Neural progenitor cell (in vitro differentiated cells): ENCODE results near the gene ZAP70.

Experiments used
- EZH2 ChIP-seq: fragments of 200-600 bp; sonication (generic); IDR thresholded peaks from 2 replicates; pipeline ENCODE4 v1.6.1; 2017; ENCODE audit warnings: antibody characterized with exemption, mild to moderate bottlenecking, moderate library complexity
- TF ChIP-seq, protein P1 (sequence below): fragments of 200-600 bp; sonication (generic); IDR thresholded peaks from 2 replicates; pipeline ENCODE4 v1.5.1; 2017; ENCODE audit warnings: antibody characterized with exemption, mild to moderate bottlenecking

DNA sequence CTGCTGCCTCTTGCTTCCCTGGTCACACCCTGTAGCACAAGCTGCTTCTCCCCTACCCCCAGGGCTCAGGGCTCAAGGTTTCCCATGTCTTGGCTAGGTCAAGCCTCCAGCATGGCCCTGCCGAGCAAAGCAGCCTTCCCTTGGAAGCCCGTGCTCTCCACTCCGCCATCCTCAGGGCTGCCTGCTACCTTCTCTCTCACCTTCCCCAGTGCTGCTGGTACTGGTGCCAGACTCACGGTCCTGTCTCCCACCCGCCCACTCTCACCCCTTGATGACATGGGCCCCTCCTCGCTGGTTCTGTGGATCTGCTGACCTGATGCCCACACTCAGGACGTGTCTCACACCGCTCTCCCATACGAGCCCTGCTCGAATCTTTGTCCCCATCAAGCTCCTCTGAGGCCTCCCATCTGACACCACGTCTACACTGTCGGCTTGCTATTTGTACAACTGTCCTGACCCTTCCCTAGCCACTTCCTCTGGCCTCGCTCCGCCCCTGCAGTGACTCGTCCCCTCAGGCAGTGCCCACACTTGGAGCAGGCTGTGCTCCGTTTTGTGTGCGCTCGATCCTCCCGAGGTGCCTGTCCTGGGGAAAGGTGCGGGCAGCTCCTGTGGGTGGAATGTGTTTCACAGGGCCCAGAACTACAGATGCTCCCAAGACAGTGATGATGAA lies 49.9 kb downstream of the ZAP70 start:
- TF ChIP-seq, protein P1, sequence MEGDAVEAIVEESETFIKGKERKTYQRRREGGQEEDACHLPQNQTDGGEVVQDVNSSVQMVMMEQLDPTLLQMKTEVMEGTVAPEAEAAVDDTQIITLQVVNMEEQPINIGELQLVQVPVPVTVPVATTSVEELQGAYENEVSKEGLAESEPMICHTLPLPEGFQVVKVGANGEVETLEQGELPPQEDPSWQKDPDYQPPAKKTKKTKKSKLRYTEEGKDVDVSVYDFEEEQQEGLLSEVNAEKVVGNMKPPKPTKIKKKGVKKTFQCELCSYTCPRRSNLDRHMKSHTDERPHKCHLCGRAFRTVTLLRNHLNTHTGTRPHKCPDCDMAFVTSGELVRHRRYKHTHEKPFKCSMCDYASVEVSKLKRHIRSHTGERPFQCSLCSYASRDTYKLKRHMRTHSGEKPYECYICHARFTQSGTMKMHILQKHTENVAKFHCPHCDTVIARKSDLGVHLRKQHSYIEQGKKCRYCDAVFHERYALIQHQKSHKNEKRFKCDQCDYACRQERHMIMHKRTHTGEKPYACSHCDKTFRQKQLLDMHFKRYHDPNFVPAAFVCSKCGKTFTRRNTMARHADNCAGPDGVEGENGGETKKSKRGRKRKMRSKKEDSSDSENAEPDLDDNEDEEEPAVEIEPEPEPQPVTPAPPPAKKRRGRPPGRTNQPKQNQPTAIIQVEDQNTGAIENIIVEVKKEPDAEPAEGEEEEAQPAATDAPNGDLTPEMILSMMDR, result no peak
- TF ChIP-seq EZH2, result no peak
